T-helper 1 cell treated with Interleukin-12 subunit alpha and Interleukin-12 subunit beta and Interleukin-4 antibody, amounts not matched to agents 30 ng/mL and 1 ng/mL, for 36 hours (primary cell): ENCODE results near the gene OXSM. TPM values are rescaled to one million over a fixed set of nuclear protein-coding genes. Genes with fewer than 3 reads are reported as not detected.

Experiments
- intact Hi-C: fragments of 100-400 bp; cut with micrococcal nuclease; formaldehyde crosslinking; loops from one replicate; pipeline ENCODE4 v1.15.1; 2024
- total RNA-seq: library from RNA; stranded (reverse); gene quantifications from 2 replicates; pipeline ENCODE4 v1.2.3, GENCODE V29; 2022

The OXSM gene
- total RNA-seq = 11.6 and 11.8 TPM in 2 replicates

DNA sequence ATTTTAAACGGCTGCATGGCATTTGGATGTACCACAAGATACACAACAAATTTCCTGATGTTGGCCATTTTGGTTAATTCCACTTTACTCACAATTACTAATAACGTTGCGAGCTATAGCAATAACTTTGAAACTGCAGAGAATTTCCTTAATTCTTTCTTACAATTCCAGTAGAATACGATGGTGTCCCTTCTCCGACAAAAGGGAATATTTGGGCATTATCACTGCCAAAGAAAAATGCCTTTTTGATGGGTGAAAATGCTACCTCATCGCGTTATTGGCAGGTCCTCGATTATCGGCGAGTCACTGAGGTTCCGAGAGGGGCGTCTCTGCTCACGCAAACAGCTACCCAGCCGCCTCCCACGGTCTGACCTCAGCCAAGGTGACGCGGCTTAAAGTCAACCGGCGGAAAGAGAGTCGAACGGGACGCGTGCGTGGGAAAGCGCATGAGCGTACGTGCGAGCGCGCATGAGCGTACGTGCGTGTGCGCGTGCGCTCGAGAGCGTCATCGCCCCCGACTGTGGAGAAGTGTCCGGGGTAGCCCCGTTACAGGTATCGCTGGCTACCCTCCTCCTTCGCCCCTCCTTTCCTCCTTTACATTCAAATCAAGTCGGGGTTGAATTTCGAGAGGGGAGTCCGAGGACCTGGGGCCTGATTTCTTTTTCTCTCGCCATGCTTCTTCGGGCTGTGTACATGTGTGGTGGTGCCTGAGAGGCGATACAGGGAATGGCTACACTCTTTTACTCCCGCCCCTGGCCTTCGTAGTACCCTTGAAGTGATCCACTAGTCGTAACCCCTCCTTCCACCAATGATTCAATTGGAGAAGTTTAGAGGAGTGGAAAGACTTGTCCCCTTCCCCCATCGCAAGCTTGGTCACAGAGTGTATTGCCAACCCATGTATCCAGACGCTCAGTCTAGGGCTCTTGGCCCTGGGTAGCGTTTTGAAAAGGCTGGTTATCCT, at the start of gene OXSM:
TSS of gene OXSM (plus strand) at position 495 of the 961 bp plus-strand sequence. CDS start 931 bp downstream, outside the sequence.
- intact Hi-C loops = loop anchor here (1.0 to 5.0 kb wide), 7 partner anchors 8 to 1873 kb away; partner anchors contain the start of genes NKIRAS1, NR1D2 and RPL15

DNA sequence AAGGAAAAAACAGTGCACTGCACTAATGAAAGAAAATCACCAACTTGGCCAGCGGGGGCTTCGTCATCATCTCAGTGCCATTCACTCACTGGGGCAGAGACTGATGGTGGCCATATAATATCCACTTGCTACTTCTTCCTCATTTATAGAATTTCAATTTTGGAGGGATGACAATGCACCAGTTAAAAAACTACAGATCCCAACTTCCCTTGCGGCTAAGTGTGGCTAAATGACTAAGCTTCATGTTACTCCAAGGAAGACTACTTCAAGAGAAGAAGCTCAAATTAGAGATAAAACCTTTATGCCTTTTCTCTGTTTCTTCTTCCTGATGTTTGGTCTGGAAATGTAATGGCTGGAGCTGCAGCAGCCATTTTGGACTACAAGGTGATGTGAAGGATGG, 45.4 kb upstream of the OXSM start:
- intact Hi-C loops = no loop called here

DNA sequence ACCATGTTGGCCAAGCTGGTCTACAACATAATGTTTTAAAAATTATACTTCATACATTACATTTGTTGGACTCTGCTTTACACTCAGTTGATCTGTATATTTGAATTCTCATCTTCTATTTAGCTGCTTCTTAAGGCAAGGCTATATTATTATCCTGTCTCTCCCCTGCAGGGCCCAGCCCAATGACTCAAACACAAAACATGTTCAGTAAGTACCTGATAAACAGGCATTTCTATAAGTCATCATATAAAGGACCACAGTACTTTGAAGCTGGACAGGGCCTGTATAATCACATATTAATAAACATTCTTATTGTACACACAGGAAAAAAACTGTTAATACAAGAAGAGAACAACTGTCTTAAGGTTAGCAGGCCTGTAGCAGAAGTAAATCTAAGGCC, 42.9 kb upstream of the OXSM start:
- intact Hi-C loops = no loop called here

DNA sequence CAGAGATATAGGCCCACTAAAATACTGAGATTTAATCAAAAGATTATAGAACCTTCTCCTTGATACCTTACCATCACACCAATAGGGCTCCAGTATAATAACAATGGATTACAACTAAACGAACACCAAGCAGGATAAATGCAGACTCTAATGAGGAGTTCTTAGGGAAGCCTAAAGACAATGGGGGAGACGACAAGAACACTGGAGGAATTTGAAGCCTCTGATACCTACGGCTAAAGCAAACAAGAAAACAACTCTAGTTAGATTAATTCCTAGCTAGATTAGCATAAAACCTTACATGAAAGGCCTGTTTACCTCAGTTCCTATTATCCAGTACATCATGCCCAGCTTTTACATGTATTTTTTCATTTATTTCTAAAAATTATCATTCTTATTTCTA, 41.7 kb upstream of the OXSM start:
- intact Hi-C loops = no loop called here

DNA sequence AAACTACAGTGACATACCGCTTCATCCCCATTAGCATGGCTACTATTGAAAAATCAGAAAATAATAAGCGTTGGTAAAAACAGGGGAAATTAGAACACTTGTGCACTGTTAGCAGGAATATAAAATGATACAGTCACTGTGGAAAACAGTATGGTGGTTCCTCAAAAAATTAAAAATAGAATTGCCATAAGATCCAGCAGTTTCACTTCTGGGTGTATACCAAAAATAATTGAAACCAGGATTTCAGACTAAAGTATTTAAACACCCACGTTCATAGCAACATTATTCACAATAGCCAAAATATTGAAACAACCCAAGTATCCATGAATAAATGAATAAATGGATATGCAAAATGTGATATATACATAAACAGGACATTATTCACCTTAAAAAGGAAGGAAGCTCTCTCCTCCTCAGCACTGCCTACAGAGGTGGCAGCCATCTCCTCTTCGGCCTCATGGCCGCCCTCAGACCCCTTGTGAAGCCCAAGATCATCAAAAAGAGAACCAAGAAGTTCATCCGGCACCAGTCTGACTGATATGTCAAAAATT, 40.8 kb upstream of the OXSM start:
- intact Hi-C loops = no loop called here

DNA sequence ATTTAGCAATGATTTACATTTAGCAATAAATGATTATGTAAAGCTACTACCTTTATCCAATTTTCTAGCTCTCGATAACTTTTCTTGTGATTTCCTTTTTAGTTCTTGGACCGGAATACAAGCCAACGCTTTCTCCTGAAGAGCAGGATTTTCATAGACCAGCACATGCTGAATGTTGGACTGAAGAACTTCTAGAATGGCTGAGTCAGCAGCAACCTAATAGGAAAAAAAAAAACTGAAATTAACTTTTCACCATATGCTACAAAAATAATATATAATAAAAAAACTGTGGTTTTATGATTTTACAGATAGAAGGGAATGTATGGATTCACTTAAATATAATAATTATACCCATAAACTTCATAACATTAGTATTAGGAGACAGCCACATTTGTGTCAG, 38.8 kb upstream of the OXSM start:
- intact Hi-C loops = no loop called here

DNA sequence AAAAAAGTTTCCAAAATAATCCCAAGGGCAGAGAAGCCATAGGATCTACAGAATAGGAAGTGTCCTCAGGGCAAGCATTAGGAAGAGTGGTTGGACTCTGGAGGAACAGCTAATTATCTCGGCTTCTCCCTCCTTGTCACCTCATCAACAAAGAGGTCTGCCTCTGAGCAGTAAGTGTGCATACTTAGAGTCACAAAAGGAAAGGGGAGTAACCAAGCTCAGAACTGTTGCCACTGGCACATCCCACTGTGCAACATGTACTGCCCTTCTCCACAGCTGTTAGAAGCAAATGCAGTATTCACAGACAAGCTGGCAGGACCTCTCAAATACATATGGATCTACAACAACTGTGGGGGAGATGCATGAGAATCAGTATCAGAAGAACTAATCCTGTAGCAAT, 38.2 kb upstream of the OXSM start:
- intact Hi-C loops = no loop called here

DNA sequence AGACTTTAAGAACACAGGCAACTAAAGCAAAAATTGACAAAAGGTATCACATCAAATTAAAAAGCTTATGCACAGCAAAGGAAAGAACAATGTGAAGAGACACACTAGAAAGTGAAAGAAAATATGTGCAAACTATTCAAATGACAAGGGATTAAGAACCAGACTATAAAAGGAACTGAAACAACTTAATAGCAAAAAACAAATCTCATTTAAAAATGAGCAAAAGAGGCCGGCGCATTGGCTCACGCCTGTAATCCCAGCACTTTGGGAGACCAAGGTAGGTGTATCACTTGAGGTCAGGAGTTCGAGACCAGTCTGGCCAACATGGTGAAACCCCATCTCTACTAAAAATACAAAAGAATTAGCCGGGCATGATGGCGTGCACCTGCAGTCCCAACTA, 21.0 kb upstream of the OXSM start:
- intact Hi-C loops = loop anchor here (2.0 kb wide), 1 partner anchor 14 kb away; the partner anchor contains the start of gene NGLY1

DNA sequence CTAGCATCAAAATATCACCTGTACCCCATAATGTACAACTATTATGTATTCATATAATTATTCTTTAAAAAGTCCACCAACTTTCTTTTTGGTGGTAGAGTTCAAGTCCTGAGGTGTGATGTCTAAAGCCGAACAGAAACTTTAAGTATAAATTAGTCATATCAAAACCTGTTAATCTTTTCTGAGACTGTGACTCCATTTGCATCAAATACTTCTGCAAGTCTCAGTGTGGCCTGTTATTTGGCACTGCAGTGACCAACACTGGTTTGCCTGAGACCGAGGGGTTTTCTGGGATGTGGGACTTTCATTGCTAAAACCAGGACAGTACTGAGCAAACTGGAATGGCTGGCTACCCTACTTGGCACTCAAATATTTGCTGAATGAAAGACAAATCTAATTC, 14.0 kb upstream of the OXSM start:
- intact Hi-C loops = no loop called here

DNA sequence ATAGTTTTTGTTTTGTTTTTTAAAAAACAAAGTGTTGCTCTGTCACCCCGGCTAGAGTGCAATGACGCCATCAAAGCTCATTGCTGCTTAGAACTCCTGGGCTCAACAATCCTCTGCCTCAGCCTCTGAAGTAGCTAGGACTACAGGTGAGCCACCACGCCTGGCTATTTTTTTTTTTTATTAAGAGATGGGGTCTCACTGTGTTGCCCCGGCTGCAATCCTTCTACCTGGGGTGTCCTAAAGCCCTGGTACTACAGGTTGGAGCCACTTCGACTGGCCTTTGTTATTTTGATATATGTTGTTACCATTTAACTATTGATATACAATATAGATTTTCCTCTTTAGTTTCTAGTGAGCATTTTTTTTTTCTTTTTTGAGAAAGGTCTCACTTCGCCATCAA, 9.3 kb upstream of the OXSM start:
- intact Hi-C loops = loop anchor here (5.0 kb wide), 1 partner anchor 133 kb away; no protein-coding TSS in a partner anchor

DNA sequence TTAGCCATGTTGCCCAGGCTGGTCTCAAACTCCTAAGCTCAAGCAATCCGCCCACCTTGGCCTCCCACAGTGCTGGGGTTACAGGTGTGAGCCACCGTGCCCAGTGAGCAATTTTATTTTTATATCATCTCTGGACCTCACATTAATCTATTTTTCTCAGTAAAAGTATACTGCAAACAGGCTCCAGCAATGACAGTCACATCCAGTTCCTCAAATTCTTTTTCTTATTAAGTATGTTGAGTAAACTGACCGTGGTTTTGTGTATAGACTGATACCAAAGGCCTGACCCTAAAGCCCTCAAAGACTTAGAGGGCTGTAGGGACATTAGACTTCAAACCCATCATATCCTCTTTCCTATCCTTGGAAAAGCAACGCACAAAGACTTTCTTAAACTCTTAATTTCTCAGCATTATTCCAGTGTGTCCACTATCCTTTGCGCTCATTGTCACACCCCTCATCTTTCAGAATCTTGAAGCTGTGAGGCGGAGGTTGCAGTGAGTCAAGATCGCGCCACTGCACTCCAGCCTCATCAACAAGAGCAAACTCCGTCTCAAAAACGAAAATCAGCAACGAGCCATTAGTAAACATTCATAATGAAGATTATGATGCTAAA, 8.6 kb upstream of the OXSM start:
- intact Hi-C loops = loop anchor here (5.0 kb wide), 1 partner anchor 134 kb away; no protein-coding TSS in a partner anchor

DNA sequence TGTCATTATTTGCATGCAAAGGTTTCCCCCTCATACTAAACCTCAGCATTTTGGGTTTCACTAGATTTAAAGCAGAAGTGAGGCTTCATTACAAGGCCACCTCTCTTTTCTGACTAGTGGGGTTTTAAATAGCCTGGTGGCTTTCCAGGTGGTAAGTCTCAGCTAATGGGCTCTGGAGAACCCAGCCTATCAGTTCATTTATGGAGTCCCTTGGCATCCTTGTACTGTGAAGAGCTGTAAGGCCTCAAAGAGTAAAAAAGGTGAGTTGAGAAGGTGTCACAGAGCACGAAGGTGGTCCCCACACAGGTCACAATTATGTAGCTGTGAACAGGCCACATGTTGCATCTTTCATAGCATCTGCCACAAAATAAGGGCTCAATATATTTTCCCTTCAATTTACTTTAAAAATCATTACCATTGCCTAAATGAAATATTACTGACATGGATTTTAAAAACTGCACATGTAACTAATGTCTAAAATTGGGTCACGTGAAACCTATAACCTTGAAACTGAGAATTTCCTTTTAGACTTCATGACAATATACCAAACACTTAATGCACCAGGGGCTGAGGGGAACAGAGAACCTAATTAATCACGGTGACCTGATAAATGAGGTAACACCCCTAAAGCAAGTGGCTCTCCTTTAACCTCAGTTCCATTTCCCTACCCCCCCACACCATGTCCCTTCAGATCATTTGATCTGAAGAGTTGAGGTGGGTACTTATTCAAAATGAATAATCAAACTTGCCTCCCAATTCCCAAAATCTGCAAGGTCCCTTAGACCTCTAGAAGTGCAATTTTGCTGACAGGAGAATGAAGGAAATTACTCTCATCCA, 7.9 kb upstream of the OXSM start:
- intact Hi-C loops = loop anchor here (1.0 to 5.0 kb wide), 5 partner anchors 8 to 1971 kb away; partner anchors contain the start of gene OXSM

DNA sequence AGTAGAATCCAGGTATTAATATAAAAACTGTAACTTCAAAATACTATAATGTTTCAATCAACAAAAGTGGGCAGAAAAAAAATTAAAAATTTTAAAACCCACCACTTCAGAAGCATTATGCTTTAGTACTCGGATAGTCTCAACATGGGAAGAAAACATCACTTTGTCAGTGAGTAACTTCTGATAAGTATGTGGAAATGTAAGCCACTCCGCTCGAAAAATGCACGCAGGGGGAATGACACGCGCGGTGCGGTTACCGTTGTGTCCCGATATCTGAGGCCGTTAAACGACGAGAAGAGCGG, 7.3 kb upstream of the OXSM start:
- intact Hi-C loops = loop anchor here (1.0 to 5.0 kb wide), 5 partner anchors 8 to 1972 kb away; partner anchors contain the start of gene OXSM

DNA sequence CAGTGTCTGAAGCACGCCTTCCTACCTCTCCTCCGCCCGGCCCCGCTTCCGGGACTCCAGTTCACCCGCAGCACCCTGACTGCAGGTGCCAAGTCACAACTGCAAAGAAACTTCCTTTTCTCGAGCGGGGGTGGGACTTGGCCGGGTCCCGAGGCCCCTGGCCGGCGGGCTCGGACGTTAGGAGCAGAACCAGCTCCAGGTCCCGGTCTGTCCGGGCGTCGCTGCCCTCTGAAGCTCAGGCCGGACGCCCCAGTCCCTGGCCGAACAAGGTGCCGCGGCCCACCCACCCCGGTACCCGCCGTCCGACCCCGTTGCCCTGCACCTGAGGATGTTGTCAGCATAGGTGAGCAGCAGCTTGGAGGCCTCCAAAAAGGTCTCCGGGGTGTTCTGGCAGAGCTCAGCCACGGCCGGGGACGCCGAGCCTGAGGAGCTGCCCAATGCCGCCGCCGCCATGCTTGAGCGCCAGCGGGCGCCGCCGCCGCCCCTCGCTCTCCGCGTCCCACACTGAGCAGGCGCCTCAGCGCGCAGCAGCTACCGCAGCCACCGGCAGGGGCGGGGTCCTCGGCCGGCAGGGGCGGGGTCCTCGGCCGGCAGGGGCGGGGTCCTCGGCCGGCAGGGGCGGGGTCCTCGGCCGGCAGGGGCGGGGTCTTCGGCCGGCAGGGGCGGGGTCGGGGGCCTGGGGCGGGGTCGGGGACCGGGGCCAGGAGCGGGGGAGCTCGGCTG, 6.8 kb upstream of the OXSM start, which contains the start of gene NGLY1:
TSS of gene NGLY1 (minus strand) at position 506 of the 723 bp plus-strand sequence. CDS start at position 453, 53 bp downstream.
- intact Hi-C loops = loop anchor here (1.0 to 5.0 kb wide), 7 partner anchors 7 to 1972 kb away; partner anchors contain the start of genes OXSM and SLC4A7

DNA sequence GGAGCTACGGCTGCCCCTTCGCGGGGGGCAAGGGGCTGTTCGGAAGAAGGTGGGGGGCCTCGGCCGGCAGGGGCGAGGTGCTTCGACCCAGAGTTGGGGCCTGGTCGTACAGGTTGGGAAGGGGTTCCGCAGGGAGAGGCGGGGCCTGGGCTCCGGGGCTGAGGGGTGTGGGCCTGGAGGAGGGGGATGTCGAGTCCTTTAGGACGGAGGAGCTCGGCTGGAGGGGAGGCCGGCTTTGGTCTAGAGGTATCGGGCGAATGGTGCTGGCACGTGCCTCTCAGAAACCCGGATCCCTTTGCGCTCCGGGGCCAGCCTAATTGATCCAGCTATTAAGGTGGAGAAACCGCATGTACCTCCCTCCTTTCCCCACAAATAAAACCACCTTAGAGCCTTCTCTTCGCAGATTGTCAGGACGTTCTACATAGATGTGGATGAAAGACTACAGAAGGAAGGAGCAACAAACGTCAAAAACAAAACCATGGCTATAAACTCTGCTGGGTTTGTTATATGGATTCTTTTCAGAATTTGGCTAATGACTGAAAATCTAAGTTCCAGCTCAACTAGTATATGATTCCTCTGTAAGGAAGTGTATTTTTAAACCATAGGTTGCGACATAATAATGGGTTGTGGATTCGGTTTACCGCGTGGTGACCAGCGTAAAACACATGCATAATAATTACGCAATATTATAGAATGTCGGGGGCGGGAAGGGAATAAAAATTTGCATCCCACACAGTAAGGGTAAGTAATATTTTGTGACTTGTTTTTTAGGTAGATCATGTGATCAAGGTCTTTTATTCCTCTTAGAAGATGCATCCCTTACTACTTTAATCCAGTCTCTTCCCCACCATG, 6.0 kb upstream of the OXSM start:
- intact Hi-C loops = loop anchor here (1.0 to 5.0 kb wide), 5 partner anchors 15 to 1973 kb away; partner anchors contain the start of gene SLC4A7

DNA sequence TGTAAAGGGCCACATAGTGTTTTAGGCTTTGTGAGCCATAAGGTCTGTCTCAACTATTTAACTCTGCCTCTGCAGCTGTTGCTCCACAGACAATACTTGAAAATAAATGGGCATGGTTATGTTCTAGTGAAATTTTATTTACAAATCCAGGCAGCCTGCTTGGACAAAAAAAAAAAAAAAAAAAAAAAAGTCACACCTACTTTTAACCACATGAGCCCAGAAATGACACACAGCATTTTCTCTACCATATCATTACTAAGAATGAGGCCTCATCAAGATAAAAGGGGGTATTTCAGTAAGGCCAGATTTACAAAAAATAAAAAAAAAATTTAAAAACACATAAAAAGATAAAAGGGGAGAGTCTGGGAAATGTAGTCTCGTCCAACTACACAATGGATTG, 4.9 kb upstream of the OXSM start:
- intact Hi-C loops = loop anchor here (5.0 kb wide), 1 partner anchor 138 kb away; no protein-coding TSS in a partner anchor

DNA sequence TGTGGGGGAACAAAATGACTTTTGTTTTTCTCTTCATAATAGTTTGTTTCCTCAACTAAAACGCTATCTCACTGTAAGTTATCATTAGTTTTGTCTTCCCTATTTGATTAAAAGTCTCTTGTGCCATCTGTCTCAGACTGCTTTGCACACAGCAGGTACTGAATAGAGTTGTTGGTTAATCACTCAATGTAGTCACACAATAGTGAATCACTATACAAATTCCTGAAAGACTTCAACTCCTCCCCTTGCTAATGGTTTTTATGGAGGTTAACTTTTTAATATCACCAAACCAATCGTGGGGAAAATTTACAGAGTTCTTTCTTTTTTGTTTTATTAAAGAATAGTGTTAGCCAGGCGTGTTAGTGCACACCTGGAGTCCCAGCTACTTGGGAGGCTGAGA, 4.1 kb upstream of the OXSM start:
- intact Hi-C loops = no loop called here

DNA sequence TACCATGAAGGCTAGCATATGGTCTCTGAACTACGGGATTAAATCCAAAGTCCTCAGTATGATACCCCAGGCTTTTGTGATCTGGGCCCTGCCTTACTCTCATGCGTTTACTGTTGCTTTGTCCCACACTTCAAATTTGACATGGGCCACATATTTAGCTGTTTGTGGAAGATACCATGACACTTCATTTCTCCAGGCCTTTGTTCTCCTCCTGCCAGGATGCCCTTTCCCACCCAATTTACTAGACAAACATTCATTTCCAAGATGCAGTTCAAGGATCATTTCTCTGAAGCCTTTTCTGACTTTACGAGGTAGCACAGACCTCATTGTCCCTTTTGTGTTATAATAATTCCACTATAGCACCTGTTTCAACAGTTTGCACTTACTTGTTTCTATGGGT, 2.2 kb upstream of the OXSM start:
- intact Hi-C loops = loop anchor here (2.0 kb wide), 2 partner anchors 1843 to 1871 kb away; partner anchors contain the start of genes NKIRAS1, NR1D2 and RPL15

DNA sequence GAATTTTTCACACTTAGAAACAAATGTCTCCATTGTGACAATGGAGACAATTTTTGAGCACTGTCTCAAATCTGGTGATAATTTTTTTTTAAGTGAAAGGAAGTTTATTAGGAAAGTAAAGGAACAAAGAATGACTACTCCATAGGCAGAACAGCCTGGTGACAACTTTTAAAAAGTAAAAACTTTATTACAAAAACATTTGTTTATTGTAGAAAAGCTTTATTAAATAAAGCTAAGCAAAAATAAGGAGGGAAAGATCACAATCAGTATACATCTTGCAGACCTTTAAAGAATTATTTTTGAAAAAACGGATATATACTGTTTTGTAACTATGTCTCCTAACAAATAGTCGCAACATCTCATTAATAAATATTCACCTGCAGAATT, 688 bp upstream of the OXSM start:
- intact Hi-C loops = loop anchor here (2.0 kb wide), 2 partner anchors 1844 to 1872 kb away; partner anchors contain the start of genes NKIRAS1, NR1D2 and RPL15
